K562 (cell line): ENCODE data around the gene FAM53A. TPM values are rescaled to one million over a fixed set of nuclear protein-coding genes. Genes with fewer than 3 reads are reported as not detected.

Experiments used
- ATF3 ChIP-seq, 2 experiments: fragments of 450-650 bp in 1 of 2; sonication (generic) in 1 of 2; formaldehyde crosslinking in 1 of 2; IDR thresholded peaks in 1 of 2; conservative IDR thresholded peaks in 1 of 2; 2 replicates each; pipeline versions ENCODE4 v1.6.1 to v1.8.1; 2016 to 2023; ENCODE audit warnings: mild to moderate bottlenecking in 2 of 2, moderate library complexity in 2 of 2, inconsistent platforms in 1 of 2, missing genetic modification reagents in 1 of 2
- BDP1 ChIP-seq: IDR thresholded peaks from 3 replicates; pipeline ENCODE4 v1.6.1; 2011; ENCODE audit not compliant: insufficient read length, insufficient read depth
- HDAC8 ChIP-seq: fragments of 450-650 bp; IDR thresholded peaks from 2 replicates; pipeline ENCODE4 v1.6.1; 2016; ENCODE audit warnings: mild to moderate bottlenecking, missing genetic modification characterization, moderate library complexity, missing compliant biosample characterization
- HNRNPK ChIP-seq: fragments of 200-400 bp; formaldehyde crosslinking; IDR thresholded peaks from one replicate; pipeline ENCODE4 v1.6.1; 2018; ENCODE audit warnings: mild to moderate bottlenecking, low read depth, low read length; ENCODE audit not compliant: poor library complexity, severe bottlenecking
- KHSRP ChIP-seq: fragments of 450-650 bp; IDR thresholded peaks from 2 replicates; pipeline ENCODE4 v1.6.1; 2017
- NCOA6 ChIP-seq: fragments of 450-650 bp; IDR thresholded peaks from 2 replicates; pipeline ENCODE4 v1.6.1; 2017; ENCODE audit warnings: mild to moderate bottlenecking
- PRPF4 ChIP-seq: fragments of 200-400 bp; formaldehyde crosslinking; IDR thresholded peaks from one replicate; pipeline ENCODE4 v1.6.1; 2017; ENCODE audit warnings: low read length, low read depth, mild to moderate bottlenecking; ENCODE audit not compliant: insufficient read depth, poor library complexity, severe bottlenecking
- RBBP5 ChIP-seq: fragments of 200-600 bp; sonication (generic); IDR thresholded peaks from 2 replicates; pipeline ENCODE4 v1.6.1; 2012; ENCODE audit warnings: borderline replicate concordance, mild to moderate bottlenecking, low read length, control low read depth, inconsistent platforms; ENCODE audit not compliant: insufficient read depth, poor library complexity, severe bottlenecking
- SMAD3 ChIP-seq: fragments of 450-650 bp; formaldehyde crosslinking; conservative IDR thresholded peaks from 2 replicates; pipeline ENCODE4 v1.4.0; 2020; ENCODE audit warnings: mild to moderate bottlenecking
- SREBF2 ChIP-seq: sonication (generic); formaldehyde crosslinking; IDR thresholded peaks from 2 replicates; pipeline ENCODE4 v1.4.0; 2020; ENCODE audit warnings: mild to moderate bottlenecking, missing genetic modification reagents
- THAP7 ChIP-seq: fragments of 250-450 bp; sonication (Bioruptor Pico); IDR thresholded peaks from 2 replicates; pipeline ENCODE4 v1.5.0; 2021
- XRCC5 ChIP-seq: fragments of 200-400 bp; formaldehyde crosslinking; IDR thresholded peaks from 2 replicates; pipeline ENCODE4 v1.6.1; 2017; ENCODE audit warnings: low read depth, mild to moderate bottlenecking, low read length
- ZBTB40 ChIP-seq, 2 experiments: fragments of 450-650 bp in 1 of 2; sonication (generic) in 1 of 2; formaldehyde crosslinking in 1 of 2; IDR thresholded peaks; 2 replicates each; pipeline versions ENCODE4 v1.7.1 to v1.9.0; 2016 to 2022; ENCODE audit warnings: inconsistent platforms in 1 of 2, mild to moderate bottlenecking in 1 of 2, missing genetic modification reagents in 1 of 2
- ZNF23 ChIP-seq: fragments of 250-450 bp; sonication (Bioruptor Pico); IDR thresholded peaks from 2 replicates; pipeline ENCODE4 v1.4.0; 2020; ENCODE audit warnings: mild to moderate bottlenecking
- ZNF644 ChIP-seq: fragments of 200-800 bp; sonication (Bioruptor generic); IDR thresholded peaks from 2 replicates; pipeline ENCODE4 v1.6.1; 2016; ENCODE audit warnings: low read depth, missing genetic modification characterization, missing compliant biosample characterization
- ZNF717 ChIP-seq: fragments of 250-450 bp; sonication (Bioruptor Pico); IDR thresholded peaks from 2 replicates; pipeline ENCODE4 v1.5.0; 2021
- polyA plus RNA-seq, 8 experiments: library from polyadenylated mRNA; depleted of rRNA in 4 of 8; stranded (reverse) in 5 of 8; unstranded in 3 of 8; fragments of >200 nt; fragmentation: Nextera tagmentation in 2 of 8; fragmentation: Illumina TruSeq in 1 of 8; extraction: Ambion mirVana in 2 of 8; extraction: Trizol in 1 of 8; gene quantifications; 2 replicates each; pipeline versions ENCODE4 v1.2.1 to v1.2.3, GENCODE V29; 2011 to 2014; ENCODE audit warnings: inconsistent platforms in 1 of 8, missing spikeins in 1 of 8
- total RNA-seq, 7 experiments: library from RNA; depleted of rRNA in 6 of 7; stranded (reverse); fragments of >200 nt in 6 of 7; fragmentation: Illumina TruSeq in 2 of 7; extraction: Trizol in 2 of 7; gene quantifications; 2 replicates each; pipeline versions ENCODE4 v1.2.1 to v1.2.3, GENCODE V29; 2011 to 2021; ENCODE audit warnings: low replicate concordance in 1 of 7

Gene FAM53A
- total and polyA plus RNA-seq, 9 of the 15 experiments (the other 6 are each of a cell fraction or from before 2014, with no cell fraction given) = 0.53 to 2.7 (median 1.4) TPM; not detected in 2

GRCh38 chr4:1712216-1713002 is 28.3 kb upstream of the FAM53A start, which contains the start of gene SLBP (continued):
- TF ChIP-seq KHSRP (no peak), BDP1 (no peak), THAP7 (CRISPR knock-in tag) (no peak), ZNF23 (CRISPR knock-in tag) (no peak), RBBP5 (no peak), NCOA6 (peak; percentile 94), ZNF717 (CRISPR knock-in tag) (no peak), SMAD3 (CRISPR knock-in tag) (no peak), HNRNPK (no peak), ZNF644 (tag) (peak; percentile 74; the same call in 1 of the 2 replicates), HDAC8 (tag) (no peak), ZBTB40 (IDR thresholded peaks at IDR 0.05) (peak; percentile 69), ZBTB40 (CRISPR knock-in tag; IDR thresholded peaks at IDR 0.05) (no peak), PRPF4 (peak; percentile 16), SREBF2 (CRISPR knock-in tag) (no peak), XRCC5 (no peak), ATF3 (IDR thresholded peaks at IDR 0.05) (no peak; the same call in 1 of the 2 replicates), ATF3 (CRISPR knock-in tag; conservative IDR thresholded peaks at IDR 0.05) (peak; percentile 79)
